Uterus (tissue), 4 donors: ENCODE results near the gene CAP1. TPM values are rescaled to one million over a fixed set of nuclear protein-coding genes. Genes with fewer than 3 reads are reported as not detected.
"Not testable (repeated sequence)": the region's sequence is repeated elsewhere in the genome, so short reads cannot be mapped to it uniquely, and the experiment has no call there.

Source experiments
- DNase-seq, 2 donors: peaks; one replicate each; pipeline ENCODE4 v3.0.0-alpha.2; 2019 to 2020
- H3K27ac ChIP-seq, 2 donors: fragments of 200-600 bp; sonication (generic); 1 replicate in 1 of 2; 2 replicates in 1 of 2; pipeline ENCODE4 v1.5.1; 2016 to 2018
- H3K27me3 ChIP-seq, 2 donors: fragments of 200-600 bp; sonication (generic); one replicate each; pipeline ENCODE4 v1.5.1; 2018 to 2019; ENCODE audit warnings: control low read depth in 1 of 2
- H3K36me3 ChIP-seq, 2 donors: fragments of 200-600 bp; sonication (generic); one replicate each; pipeline ENCODE4 v1.5.1; 2019; ENCODE audit warnings: control low read depth in 1 of 2
- H3K4me1 ChIP-seq, 2 donors: fragments of 200-600 bp; sonication (generic); one replicate each; pipeline ENCODE4 v1.5.1; 2018 to 2019; ENCODE audit warnings: control low read depth in 1 of 2
- H3K4me3 ChIP-seq, 2 donors: fragments of 200-600 bp; sonication (generic); 1 replicate in 1 of 2; 2 replicates in 1 of 2; pipeline ENCODE4 v1.5.1; 2018 to 2019; ENCODE audit warnings: mild to moderate bottlenecking in 1 of 2
- H3K9me3 ChIP-seq, 2 donors: fragments of 200-600 bp; sonication (generic); one replicate each; pipeline ENCODE4 v1.5.1; 2019; ENCODE audit warnings: control low read depth in 1 of 2
- CTCF ChIP-seq, 4 experiments: fragments of 200-600 bp in 2 of 4; fragments of 450-650 bp in 2 of 4; sonication (generic) in 2 of 4; IDR thresholded peaks; one replicate each; pipeline ENCODE4 v1.5.1; 2016 to 2019; ENCODE audit warnings: antibody characterized with exemption in 4 of 4, mild to moderate bottlenecking in 2 of 4, moderate library complexity in 1 of 4
- POLR2A ChIP-seq, 2 donors: fragments of 450-650 bp; IDR thresholded peaks; one replicate each; pipeline ENCODE4 v1.6.1; 2016; ENCODE audit warnings: antibody characterized with exemption in 2 of 2, mild to moderate bottlenecking in 1 of 2, moderate library complexity in 1 of 2
- intact Hi-C: fragments of 100-400 bp; cut with DNase I; formaldehyde crosslinking; loops from one replicate; pipeline ENCODE4 v1.15.1; 2023; ENCODE audit warnings: low total_unique reads
- total RNA-seq, 4 donors: library from RNA; depleted of rRNA in 3 of 4; stranded (reverse); fragments of >200 nt in 3 of 4; gene quantifications; one replicate each; pipeline versions ENCODE4 v1.1.0 to v1.2.4, GENCODE V29; 2014 to 2023
- donor health status: DM: yes; HTN: yes; CAD: no.

The CAP1 gene
- total RNA-seq, 4 donors from 2014 or later, result 136 to 298 (median 224) TPM

DNA sequence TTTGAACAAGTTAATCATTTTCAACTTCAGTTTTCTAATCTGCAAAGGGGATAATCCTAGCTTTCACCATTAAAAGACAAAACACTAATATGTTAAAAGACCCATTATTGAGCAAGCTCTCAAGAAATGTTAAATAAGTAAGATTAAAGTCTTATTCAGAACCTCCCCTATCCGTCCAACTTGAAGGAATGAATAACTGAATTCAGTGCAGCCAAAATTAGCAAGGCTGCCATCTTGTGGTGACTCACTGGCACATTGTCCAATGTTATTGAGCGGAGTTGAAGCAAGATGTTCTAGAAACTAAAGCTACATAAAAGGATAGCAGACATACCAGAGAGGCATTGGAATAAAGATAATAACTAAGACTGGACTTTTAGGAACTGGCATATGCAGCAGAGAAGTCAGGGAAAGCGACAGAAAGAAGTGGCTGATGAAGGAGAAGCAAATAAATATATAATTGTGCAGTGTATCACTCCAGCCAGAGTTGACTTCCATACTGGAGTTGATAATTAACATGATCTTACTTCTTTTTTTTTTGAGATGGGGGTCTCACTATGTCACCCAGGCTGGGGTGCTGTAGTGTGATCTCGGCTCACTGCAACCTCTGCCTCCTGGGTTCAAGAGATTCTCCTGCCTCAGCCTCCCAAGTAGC, 8.2 kb upstream of the CAP1 start:
- intact Hi-C loops, result no loop called here
- TF ChIP-seq CTCF (IDR thresholded peaks at IDR 0.05), result peak; percentile 40 to 71 (median 46)
- no peak for TF ChIP-seq POLR2A (IDR thresholded peaks at IDR 0.05)
- H3K4me1 ChIP-seq, result no peaks in the 10 kb centered on the region
- no peaks in the 10 kb centered on the region for H3K9me3 ChIP-seq
- no peak overlapping the region for H3K4me3 ChIP-seq
- no peaks in the 10 kb centered on the region for H3K27me3 ChIP-seq
- H3K36me3 ChIP-seq, result no peaks in the 10 kb centered on the region
- H3K27ac ChIP-seq, result no peak overlapping the region
- peak; percentile 26 to 53 for DNase-seq

GRCh38 chr1:40034869-40035268, 5.7 kb upstream of the CAP1 start:
- H3K27ac ChIP-seq, result no peak overlapping the region
- H3K4me3 ChIP-seq, result no peak overlapping the region
- no peaks in the 10 kb centered on the region for H3K36me3 ChIP-seq
- no peak for DNase-seq
- no peaks in the 10 kb centered on the region for H3K4me1 ChIP-seq
- no peaks in the 10 kb centered on the region for H3K9me3 ChIP-seq
- intact Hi-C loops, result no loop called here
- TF ChIP-seq CTCF (IDR thresholded peaks at IDR 0.05) (no peak), POLR2A (IDR thresholded peaks at IDR 0.05) (no peak)
- H3K27me3 ChIP-seq, result no peaks in the 10 kb centered on the region

DNA sequence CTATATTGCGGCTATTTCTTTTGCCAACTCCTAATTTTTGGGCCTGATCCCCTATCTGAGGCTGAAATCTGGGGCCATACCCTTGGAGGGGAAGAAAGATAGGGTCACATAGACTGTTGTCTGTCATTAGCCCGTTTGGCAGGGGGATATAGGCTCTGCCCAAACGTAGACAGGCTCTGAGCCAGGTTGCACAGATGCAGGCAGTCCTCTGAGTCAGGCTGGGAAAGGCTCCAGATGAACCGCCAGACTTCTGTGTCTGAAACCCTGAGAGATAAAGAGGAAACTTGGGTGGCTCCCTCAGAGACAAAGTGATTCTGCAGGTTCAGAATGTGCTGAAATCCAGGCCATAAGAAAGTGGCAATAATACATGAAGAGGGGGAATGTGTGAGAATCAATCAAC, 4.0 kb upstream of the CAP1 start:
- Histone ChIP-seq H3K27me3 (no peaks in the 10 kb centered on the region), H3K27ac (peak overlapping the region; percentile 67 to 95), H3K9me3 (no peaks in the 10 kb centered on the region), H3K4me1 (peaks cover 0 to under 1% of the 10 kb centered on the region in 2 donors), H3K4me3 (no peak overlapping the region), H3K36me3 (no peaks in the 10 kb centered on the region)
- no peak for TF ChIP-seq POLR2A (IDR thresholded peaks at IDR 0.05)
- no peak for TF ChIP-seq CTCF (IDR thresholded peaks at IDR 0.05)
- DNase-seq, result peak; percentile 73 to 83
- intact Hi-C loops, result no loop called here

GRCh38 chr1:40037254-40037653, 3.3 kb upstream of the CAP1 start:
- H3K27me3 ChIP-seq, H3K4me3 ChIP-seq, intact Hi-C loops, H3K4me1 ChIP-seq, H3K9me3 ChIP-seq, H3K36me3 ChIP-seq, DNase-seq: not testable (repeated sequence)
- H3K27ac ChIP-seq, result peak overlapping the region; percentile 67 to 95

GRCh38 chr1:40038697-40039096, 1.8 kb upstream of the CAP1 start:
- no peak for DNase-seq
- TF ChIP-seq POLR2A (IDR thresholded peaks at IDR 0.05), result no peak
- TF ChIP-seq CTCF (IDR thresholded peaks at IDR 0.05), result no peak
- H3K27ac ChIP-seq, result peak overlapping the region; percentile 95 to 96
- H3K9me3 ChIP-seq, result no peaks in the 10 kb centered on the region
- no peak overlapping the region for H3K4me3 ChIP-seq
- H3K27me3 ChIP-seq, result no peaks in the 10 kb centered on the region
- H3K4me1 ChIP-seq, result peaks cover 0 to 12% of the 10 kb centered on the region in 2 donors
- intact Hi-C loops, result no loop called here
- H3K36me3 ChIP-seq, result no peaks in the 10 kb centered on the region
